CD4-positive, alpha-beta T cell treated with Interleukin-1 beta for 1 hour (primary cell): Measurements from ENCODE around the gene RNU6-9.
"Not testable (repeated sequence)": the region's sequence is repeated elsewhere in the genome, so short reads cannot be mapped to it uniquely, and the experiment has no call there.

Experiments used
- DNase-seq, 2 donors: peaks; one replicate each; pipeline ENCODE4 v3.0.0-alpha.2; 2020 to 2022

The RNU6-9 gene

DNA sequence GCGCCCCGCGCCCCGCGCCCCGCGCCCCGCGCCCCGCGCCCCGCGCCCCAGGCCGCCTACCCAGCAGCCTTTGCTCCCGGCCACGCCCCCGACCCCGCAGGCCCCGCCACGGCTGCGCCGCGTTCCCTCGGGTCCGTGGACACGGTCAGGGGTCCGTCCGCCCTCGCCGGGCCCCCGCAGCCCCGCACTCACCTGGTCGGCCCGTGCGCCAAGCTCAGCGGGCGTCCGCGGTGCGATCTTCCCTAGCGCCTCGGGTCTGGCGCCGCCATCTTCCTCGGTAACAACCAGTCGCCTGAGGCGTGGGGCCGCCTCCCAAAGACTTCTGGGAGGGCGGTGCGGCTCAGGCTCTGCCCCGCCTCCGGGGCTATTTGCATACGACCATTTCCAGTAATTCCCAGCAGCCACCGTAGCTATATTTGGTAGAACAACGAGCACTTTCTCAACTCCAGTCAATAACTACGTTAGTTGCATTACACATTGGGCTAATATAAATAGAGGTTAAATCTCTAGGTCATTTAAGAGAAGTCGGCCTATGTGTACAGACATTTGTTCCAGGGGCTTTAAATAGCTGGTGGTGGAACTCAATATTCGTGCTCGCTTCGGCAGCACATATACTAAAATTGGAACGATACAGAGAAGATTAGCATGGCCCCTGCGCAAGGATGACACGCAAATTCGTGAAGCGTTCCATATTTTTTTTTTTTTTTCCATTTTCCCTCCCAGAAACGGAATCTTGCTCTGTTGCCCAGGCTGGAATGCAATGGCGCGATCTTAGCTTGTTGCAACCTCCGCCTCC, at the start of gene RNU6-9, which contains the start of gene MED16:
TSS of gene RNU6-9 (plus strand) at position 591 of the 796 bp plus-strand sequence.
TSS of gene MED16 (minus strand) at position 294 of the 796 bp plus-strand sequence. CDS start 2,056 bp downstream, outside the sequence.
- peak; percentile 93 for DNase-seq

DNA sequence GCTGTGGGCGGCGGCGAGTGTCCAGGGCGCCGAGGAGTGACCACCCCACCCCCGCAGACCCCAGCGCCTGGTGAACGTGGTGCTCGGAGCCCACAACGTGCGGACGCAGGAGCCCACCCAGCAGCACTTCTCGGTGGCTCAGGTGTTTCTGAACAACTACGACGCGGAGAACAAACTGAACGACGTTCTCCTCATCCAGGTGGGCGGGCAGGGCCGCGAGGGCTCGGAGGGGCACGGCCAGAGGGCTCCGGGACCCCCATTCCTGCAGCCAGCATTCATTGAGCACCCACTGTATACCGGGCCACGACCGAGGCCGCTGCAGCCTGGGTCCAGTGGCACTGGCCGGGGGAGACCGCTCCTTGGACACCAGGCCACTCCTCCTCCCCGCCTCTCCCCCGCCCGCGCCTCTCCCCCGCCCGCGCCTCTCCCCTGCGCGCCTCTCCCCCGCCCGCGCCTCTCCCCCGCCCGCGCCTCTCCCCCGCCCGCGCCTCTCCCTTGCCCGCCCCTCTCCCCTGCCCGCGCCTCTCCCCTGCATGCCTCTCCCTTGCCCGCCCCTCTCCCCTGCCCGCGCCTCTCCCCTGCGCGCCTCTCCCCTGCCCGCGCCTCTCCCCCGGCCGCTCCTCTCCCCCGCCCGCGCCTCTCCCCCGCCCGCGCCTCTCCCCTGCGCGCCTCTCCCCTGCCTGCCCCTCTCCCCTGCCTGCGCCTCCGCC, 49.3 kb upstream of the RNU6-9 start:
- DNase-seq, result no peak

DNA sequence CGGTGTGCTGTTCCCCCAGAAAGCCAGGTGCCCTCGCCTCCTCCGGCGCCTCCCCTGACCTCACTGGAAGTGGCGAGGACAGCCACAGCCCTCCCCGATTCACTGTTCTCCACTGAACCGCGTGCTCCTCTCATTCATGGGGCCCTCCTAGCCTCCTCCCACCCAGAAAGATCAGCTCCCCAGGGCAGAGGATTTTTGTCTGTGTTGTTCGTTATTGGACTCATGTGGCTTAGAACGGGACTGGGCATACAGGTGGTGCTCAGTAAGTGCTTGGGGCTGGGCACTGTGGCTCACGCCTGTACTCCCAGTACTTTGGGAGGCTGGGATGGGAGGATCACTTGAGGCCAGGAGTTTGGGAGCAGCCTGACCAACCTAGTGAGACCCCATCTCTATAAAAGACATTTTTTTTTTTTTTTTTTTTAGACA, 48.7 kb upstream of the RNU6-9 start:
- no peak for DNase-seq

DNA sequence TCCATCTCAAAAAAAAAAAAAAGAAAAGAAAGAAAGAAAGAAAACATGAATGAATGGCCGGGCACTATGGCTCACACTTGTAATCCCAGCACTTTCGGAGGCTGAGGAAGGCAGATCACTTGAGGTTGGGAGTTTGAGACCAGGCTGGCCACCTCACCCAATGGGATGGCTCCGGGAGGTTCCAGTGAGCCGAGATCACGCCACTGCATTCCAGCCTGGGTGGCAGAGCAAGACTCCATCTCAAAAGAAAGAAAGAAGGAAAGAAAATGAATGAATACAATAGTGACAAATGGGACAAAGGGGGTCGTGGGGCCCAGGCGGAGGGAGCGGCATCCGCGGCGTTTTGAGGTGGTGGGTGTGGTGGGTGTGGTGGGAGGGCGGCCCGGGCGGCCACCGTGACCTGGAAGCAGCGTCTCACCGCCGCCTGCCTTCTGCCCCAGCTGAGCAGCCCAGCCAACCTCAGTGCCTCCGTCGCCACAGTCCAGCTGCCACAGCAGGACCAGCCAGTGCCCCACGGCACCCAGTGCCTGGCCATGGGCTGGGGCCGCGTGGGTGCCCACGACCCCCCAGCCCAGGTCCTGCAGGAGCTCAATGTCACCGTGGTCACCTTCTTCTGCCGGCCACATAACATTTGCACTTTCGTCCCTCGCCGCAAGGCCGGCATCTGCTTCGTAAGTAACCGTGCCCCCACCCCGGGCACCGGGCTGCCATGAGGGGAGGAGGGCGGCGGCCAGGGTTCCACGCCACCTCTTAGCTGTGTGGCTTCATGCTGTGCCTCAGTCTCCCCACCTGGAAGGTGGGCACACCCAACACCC, 47.4 kb upstream of the RNU6-9 start:
- no peak for DNase-seq

DNA sequence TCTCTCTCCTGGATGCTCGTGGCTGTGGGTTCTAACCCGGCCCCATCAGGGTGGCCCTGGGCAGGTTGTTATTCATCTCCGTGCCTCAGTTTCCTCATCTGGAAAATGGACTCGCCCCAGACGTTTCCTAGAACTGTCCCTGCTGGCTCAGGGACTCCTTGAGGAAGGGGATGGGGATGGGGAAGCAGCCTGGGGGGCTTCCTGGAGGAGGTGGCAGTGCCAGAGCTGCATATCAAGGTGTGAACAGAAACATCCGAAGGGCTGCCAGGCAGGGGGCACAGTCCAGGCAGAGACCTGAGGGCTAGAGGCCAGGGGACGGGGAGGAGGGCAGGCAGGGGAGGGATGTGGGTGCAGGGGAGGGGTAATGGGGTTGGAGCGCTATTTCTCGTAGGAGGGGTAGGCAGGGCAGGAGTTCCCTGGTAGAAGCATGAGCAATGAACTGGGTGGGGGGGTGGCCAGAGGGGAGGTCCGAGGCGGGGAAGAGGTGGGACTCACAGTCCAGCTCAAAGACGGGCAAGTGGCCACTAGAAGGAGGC, 44.8 kb upstream of the RNU6-9 start:
- DNase-seq, result no peak

DNA sequence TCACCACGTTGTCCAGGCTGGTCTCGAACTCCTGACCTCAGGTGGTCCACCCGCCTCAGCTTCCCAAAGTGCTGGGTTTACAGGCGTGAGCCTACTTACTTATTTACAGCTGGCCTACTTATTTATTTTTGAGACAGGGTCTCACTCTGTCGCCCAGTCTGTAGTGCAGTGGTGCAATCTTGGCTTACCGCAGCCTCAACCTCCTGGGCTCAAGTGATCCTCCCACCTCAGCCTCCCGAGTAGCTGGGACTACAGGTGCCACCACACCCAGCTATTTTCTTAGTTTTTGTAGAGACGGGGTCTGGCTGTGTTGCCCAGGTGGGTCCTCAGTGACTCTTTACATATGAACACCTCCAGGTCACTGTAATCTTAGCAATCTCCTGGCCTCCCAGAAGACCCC, 44.1 kb upstream of the RNU6-9 start:
- DNase-seq, result not testable (repeated sequence)

DNA sequence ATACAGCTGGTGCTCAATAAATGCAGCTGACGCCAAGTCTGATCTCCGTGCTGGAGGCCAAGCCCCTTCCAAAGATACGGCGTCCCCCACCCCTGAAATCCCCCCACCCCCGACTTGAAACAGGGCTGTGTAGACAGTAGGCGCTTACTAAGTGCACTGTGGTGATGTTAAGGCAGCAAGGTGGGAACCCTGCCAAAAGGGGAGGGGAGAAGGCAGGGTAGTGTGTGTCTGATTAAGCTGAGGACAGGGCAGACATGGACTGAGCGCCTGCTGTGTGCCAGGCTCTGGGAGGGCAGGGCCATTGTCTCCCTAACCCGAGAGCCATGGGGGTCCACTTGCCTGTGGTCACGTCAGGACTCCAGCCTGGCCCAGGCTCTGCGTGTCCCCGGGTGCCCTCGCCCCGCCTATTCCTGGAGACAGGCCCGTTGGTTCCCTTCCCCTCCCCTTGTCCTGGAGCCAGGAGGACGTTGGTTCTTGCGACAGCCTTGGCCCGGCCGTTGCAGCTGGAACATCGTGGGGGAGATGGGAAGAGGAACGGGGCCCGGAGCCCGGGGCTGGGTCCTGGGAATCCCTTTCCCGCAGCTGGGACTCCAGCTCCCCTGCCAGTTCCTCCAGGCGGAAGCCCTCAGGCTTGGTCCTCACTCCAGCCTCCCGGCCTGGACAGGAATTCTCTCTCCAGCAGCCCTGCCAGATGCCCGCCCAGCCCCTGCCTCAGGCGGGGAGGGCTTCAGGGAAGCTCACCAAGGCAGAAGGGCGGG, 42.9 kb upstream of the RNU6-9 start:
- DNase-seq, result no peak

DNA sequence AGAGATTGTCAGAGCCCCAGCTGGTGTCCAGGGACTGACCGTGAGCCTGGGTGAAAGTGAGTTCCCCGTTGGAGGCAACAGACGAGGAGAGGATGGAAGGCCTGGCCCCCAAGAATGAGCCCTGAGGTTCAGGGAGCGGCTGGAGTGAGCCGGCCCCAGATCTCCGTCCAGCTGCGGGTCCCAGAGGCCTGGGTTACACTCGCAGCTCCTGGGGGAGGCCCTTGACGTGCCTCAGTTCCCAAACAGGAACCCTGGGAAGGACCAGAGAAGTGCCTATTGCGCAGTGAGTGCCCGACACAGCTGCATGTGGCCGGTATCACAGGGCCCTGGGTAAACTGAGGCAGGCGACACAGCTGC, 42.3 kb upstream of the RNU6-9 start:
- no peak for DNase-seq

DNA sequence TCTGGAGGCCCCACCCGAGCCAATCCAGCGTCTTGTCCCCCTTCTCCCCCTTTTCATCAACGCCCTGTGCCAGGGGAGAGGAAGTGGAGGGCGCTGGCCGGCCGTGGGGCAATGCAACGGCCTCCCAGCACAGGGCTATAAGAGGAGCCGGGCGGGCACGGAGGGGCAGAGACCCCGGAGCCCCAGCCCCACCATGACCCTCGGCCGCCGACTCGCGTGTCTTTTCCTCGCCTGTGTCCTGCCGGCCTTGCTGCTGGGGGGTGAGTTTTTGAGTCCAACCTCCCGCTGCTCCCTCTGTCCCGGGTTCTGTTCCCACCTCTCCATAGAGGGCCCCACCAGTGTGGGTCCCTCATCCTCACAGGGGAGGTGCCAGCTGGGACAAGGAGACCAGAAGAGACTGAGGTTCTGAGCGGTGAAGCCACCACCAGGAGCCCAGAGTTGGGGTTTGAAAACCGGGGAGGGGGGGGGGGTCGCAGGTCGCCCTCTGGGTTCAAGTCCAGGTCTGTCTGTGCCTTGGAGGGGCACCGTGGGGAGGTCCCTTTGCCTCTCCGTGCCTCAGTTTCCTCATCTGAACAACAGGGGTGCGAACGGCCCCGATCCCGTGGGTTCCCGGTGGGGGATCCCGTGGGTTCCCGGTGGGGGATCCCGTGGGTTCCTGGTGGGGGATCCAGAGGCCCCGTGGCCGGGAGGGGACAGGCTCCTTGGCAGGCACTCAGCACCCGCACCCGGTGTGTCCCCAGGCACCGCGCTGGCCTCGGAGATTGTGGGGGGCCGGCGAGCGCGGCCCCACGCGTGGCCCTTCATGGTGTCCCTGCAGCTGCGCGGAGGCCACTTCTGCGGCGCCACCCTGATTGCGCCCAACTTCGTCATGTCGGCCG, 40.9 kb upstream of the RNU6-9 start, which contains the start of gene ELANE:
TSS of gene ELANE (plus strand) at position 168 of the 878 bp plus-strand sequence. CDS start at position 194, 26 bp downstream.
- no peak for DNase-seq

DNA sequence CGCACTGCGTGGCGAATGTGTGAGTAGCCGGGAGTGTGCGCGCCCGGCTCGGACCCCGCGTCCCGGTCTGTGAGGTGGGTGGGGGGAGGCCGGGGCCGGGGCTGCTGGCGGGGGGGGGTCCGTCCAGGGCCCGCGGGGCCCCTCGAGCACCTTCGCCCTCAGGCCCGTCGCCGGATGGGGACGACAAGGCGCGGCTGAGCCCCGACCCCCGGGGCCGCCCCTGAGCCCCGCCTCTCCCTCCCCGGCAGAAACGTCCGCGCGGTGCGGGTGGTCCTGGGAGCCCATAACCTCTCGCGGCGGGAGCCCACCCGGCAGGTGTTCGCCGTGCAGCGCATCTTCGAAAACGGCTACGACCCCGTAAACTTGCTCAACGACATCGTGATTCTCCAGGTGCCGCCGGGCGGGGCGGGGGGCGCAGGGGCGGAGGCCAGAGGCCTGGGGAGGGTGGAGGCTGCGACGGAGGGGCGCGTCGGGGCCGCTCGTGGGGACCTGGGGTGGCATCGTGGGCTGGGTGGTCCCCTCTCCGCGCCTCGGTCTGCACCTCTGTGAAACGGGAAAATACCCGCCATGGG, 40.2 kb upstream of the RNU6-9 start:
- DNase-seq, result no peak

DNA sequence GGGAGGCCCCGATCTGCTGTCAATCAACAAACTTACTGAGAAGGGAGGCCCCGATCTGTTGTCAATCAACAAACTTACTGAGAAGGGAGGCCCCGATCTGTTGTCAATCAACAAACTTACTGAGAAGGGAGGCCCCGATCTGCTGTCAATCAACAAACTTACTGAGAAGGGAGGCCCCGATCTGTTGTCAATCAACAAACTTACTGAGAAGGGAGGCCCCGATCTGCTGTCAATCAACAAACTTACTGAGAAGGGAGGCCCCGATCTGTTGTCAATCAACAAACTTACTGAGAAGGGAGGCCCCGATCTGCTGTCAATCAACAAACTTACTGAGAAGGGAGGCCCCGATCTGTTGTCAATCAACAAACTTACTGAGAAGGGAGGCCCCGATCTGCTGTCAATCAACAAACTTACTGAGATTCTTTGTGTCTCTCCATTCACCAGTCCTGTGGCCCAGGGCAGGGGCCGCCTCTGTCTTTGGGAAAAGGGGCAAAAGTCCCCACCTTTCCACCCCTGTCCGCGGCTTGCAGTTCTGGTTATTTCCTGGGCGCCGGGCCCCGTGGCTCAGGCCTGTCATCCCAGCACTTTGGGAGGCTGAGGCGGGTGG, 39.6 kb upstream of the RNU6-9 start:
- not testable (repeated sequence) for DNase-seq

DNA sequence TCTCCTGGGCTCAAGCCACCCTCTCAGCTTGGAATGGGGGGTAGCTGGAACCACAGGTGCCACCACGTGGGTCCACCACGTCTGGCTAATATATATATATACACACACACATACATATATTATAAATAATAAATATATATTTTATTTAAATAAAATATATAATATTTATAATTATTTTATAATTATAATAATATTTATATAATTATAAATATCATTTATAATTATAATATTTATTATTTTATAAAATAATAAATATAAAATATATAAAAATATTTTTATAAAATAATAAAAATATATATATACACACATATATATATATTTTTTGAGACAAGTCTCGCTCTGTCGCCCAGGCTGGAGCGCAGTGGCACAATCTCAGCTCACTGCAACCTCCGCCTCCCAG, 38.7 kb upstream of the RNU6-9 start:
- no peak for DNase-seq

DNA sequence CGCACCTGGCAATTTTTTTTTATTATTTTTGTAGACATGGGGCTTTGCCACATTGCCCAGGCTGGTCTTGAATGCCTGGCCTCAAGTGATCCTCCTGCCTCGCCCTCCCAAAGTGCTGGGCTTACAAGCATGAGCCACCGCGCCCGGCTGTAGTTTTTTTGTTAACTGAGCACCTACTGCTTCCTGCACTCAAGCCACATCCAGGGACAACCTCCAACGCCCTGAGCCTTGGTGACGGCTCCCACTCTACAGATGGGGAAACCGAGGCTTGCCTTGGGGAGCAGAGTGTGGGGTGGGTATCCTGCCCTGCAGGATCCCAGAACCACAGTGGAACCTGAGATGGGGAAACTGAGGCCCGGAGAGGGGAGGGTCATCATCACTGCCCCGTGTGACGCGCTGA, 38.1 kb upstream of the RNU6-9 start:
- DNase-seq, result no peak

DNA sequence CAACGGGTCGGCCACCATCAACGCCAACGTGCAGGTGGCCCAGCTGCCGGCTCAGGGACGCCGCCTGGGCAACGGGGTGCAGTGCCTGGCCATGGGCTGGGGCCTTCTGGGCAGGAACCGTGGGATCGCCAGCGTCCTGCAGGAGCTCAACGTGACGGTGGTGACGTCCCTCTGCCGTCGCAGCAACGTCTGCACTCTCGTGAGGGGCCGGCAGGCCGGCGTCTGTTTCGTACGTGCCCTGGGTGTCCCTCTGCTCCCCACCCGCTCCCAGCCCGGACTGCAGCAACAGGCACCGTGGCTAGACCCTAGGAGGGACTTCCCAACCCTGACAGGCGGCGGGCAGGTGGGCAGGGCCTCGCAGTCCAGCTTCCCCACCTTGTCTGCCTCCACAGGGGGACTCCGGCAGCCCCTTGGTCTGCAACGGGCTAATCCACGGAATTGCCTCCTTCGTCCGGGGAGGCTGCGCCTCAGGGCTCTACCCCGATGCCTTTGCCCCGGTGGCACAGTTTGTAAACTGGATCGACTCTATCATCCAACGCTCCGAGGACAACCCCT, 37.6 kb upstream of the RNU6-9 start:
- DNase-seq, result no peak

DNA sequence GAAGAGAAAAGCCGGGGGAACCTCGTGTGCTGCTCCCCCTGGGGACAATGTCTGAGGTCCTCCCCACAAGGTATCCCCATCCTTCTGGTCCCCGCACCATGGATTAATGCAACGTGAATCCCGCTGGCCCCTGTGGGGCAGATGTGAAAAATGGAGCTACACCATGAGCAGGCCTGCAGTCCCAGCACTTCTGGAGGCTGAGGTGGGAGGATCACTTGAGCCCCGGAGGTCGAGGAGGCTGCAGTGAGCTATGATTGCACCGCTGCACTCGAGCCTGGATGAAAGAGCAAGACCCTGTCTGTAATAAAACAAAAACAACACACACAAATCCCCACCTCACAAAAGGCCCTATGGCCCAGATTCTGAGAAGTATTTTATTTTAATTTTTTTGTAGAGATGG, 35.0 kb upstream of the RNU6-9 start:
- no peak for DNase-seq

DNA sequence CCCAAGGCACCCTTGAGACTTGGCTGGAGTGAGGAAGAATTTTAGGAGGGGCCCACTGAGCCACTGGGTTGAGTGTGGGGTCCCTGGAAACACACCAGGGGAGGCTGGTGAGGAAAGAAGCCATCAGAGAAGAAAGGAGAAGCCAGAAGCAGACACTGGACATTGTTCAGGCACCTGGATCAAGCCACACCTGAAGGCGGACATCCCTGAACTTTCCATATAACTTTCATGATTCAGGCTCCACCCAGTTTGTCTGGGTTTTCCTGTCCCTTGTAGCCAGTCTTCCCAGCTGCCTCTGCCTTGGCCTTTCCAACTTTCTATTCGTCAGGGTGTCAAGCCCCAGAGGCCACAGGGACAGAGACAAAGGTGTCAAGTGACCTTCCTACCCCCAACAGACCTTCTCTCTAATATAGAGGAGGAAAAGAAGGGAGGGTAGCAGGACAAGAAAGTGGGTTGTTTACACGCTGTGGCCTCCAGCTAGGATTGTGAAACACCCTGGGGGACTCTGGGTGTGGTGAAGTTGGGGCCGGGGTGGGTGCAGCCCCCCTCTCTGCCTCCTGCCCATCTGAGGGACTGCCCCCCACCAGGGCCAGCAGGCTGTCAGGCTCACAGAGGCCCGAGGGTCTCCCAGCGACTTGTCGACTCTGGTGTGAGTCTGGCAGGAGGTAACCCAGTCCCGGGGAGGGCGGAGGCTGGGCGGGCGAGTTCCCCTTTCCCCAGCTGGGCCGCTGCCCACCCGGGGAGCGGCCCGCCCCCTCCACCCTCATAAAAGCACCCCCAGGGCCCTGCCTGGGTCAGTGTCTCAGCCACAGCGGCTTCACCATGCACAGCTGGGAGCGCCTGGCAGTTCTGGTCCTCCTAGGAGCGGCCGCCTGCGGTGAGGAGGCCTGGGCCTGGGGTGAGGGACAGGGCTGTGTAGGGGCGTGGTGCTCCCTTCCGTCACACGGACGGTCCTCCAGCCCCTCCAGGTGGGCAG, 34.1 kb upstream of the RNU6-9 start, which contains the start of gene CFD:
TSS of gene CFD (plus strand) at position 797 of the 976 bp plus-strand sequence. CDS start at position 823, 26 bp downstream.
- peak in 1 of 2 donors; percentile 61 for DNase-seq

DNA sequence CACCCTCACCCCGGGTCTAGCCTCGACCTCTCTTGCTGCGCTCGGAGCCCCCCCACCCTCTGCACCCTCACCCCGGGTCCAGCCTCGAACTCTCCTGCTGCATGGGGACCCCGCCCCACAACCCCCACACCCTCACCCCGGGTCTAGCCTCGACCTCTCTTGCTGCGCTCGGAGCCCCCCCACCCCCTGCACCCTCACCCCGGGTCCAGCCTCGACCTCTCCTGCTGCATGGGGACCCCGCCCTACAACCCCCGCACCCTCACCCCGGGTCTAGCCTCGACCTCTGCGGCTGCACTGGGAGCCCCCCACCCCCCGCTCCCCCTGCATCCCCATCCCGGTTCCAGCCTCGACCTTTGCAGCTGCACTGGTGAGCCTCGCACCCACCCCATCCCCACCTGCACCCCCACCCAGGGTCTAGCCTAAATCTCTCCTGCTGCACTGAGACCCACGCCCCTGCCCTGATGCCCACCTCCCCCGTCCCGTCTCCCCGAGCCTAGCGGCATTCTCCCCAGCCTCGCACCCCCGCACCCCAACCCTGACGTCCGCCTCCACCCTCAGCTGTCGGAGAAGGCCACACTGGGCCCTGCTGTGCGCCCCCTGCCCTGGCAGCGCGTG, 32.0 kb upstream of the RNU6-9 start:
- no peak for DNase-seq
